SK-N-SH treated with all-trans-retinoic acid at 6 μM for 48 hours (cell line): ENCODE results near the gene IL36RN.

ENCODE experiments used
- ARNTL ChIP-seq: fragments of 450-650 bp; formaldehyde crosslinking; IDR thresholded peaks from 2 replicates; pipeline ENCODE4 v1.5.0; 2020; ENCODE audit warnings: low read depth, mild to moderate bottlenecking, moderate library complexity, borderline replicate concordance
- BACH2 ChIP-seq: fragments of 250-450 bp; sonication (Bioruptor Pico); IDR thresholded peaks from 2 replicates; pipeline ENCODE4 v1.9.0; 2021; ENCODE audit warnings: mild to moderate bottlenecking, borderline replicate concordance
- CSDC2 ChIP-seq: fragments of 250-450 bp; sonication (Bioruptor Pico); IDR thresholded peaks from 2 replicates; pipeline ENCODE4 v1.5.0; 2020; ENCODE audit warnings: mild to moderate bottlenecking, moderate library complexity
- PPARA ChIP-seq: fragments of 250-450 bp; sonication (Bioruptor Pico); IDR thresholded peaks from 2 replicates; pipeline ENCODE4 v1.5.0; 2020; ENCODE audit warnings: mild to moderate bottlenecking, borderline replicate concordance
- RARB ChIP-seq: fragments of 250-450 bp; sonication (Bioruptor Pico); IDR thresholded peaks from 2 replicates; pipeline ENCODE4 v1.8.0; 2021; ENCODE audit warnings: mild to moderate bottlenecking, moderate library complexity
- TCF4 ChIP-seq: fragments of 250-450 bp; sonication (Bioruptor Pico); IDR thresholded peaks from 2 replicates; pipeline ENCODE4 v1.8.0; 2021; ENCODE audit warnings: mild to moderate bottlenecking, moderate library complexity, borderline replicate concordance
- ZC3H10 ChIP-seq: fragments of 250-450 bp; sonication (Bioruptor Pico); IDR thresholded peaks from 2 replicates; pipeline ENCODE4 v1.5.1; 2021; ENCODE audit warnings: mild to moderate bottlenecking, moderate library complexity
- ZFP30 ChIP-seq: fragments of 450-650 bp; formaldehyde crosslinking; IDR thresholded peaks from 2 replicates; pipeline ENCODE4 v1.5.0; 2022; ENCODE audit warnings: mild to moderate bottlenecking, moderate library complexity
- ZNF8 ChIP-seq: fragments of 450-650 bp; formaldehyde crosslinking; IDR thresholded peaks from 2 replicates; pipeline ENCODE4 v1.5.0; 2020; ENCODE audit warnings: mild to moderate bottlenecking, moderate library complexity
- TF ChIP-seq, protein P1 (sequence below): fragments of 250-450 bp; sonication (Bioruptor Pico); IDR thresholded peaks from 2 replicates; pipeline ENCODE4 v1.5.1; 2020; ENCODE audit warnings: low read depth, mild to moderate bottlenecking, moderate library complexity
- TF ChIP-seq, protein P2 (sequence below): fragments of 250-450 bp; sonication (Bioruptor Pico); IDR thresholded peaks from 2 replicates; pipeline ENCODE4 v1.8.0; 2020; ENCODE audit warnings: mild to moderate bottlenecking, moderate library complexity, borderline replicate concordance
- TF ChIP-seq, protein P3 (sequence below): fragments of 250-450 bp; sonication (Bioruptor Pico); IDR thresholded peaks from 2 replicates; pipeline ENCODE4 v1.8.0; 2021; ENCODE audit warnings: low read depth, mild to moderate bottlenecking, moderate library complexity, borderline replicate concordance

DNA sequence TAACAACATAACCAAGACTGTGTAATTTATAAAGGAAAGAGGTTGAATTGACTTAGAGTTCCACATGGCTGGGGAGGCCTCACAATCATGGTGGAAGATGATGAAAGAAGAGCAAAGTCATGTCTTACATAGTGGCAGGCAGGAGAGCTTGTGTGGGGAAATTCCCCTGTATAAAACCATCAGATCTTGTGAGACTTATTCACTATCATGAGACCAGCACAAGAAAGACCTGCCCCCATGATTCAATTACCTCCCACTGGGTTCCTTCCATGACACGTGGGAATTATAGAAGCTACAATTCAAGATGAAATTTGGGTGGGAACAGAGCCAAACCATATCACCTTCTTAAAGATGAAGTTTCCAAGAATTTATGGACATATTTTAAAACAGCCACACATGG, 2.5 kb upstream of the IL36RN start:
- TF ChIP-seq, protein P1, sequence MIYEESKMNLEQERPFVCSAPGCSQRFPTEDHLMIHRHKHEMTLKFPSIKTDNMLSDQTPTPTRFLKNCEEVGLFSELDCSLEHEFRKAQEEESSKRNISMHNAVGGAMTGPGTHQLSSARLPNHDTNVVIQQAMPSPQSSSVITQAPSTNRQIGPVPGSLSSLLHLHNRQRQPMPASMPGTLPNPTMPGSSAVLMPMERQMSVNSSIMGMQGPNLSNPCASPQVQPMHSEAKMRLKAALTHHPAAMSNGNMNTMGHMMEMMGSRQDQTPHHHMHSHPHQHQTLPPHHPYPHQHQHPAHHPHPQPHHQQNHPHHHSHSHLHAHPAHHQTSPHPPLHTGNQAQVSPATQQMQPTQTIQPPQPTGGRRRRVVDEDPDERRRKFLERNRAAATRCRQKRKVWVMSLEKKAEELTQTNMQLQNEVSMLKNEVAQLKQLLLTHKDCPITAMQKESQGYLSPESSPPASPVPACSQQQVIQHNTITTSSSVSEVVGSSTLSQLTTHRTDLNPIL = no peak
- no peak for TF ChIP-seq PPARA (CRISPR knock-in tag)
- TF ChIP-seq, protein P2, sequence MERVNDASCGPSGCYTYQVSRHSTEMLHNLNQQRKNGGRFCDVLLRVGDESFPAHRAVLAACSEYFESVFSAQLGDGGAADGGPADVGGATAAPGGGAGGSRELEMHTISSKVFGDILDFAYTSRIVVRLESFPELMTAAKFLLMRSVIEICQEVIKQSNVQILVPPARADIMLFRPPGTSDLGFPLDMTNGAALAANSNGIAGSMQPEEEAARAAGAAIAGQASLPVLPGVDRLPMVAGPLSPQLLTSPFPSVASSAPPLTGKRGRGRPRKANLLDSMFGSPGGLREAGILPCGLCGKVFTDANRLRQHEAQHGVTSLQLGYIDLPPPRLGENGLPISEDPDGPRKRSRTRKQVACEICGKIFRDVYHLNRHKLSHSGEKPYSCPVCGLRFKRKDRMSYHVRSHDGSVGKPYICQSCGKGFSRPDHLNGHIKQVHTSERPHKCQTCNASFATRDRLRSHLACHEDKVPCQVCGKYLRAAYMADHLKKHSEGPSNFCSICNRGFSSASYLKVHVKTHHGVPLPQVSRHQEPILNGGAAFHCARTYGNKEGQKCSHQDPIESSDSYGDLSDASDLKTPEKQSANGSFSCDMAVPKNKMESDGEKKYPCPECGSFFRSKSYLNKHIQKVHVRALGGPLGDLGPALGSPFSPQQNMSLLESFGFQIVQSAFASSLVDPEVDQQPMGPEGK (CRISPR knock-in tag) = no peak
- no peak for TF ChIP-seq ZC3H10
- TF ChIP-seq, protein P3, sequence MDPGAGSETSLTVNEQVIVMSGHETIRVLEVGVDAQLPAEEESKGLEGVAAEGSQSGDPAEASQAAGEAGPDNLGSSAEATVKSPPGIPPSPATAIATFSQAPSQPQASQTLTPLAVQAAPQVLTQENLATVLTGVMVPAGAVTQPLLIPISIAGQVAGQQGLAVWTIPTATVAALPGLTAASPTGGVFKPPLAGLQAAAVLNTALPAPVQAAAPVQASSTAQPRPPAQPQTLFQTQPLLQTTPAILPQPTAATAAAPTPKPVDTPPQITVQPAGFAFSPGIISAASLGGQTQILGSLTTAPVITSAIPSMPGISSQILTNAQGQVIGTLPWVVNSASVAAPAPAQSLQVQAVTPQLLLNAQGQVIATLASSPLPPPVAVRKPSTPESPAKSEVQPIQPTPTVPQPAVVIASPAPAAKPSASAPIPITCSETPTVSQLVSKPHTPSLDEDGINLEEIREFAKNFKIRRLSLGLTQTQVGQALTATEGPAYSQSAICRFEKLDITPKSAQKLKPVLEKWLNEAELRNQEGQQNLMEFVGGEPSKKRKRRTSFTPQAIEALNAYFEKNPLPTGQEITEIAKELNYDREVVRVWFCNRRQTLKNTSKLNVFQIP (CRISPR knock-in tag) = no peak
- no peak for TF ChIP-seq ZFP30 (CRISPR knock-in tag)
- no peak for TF ChIP-seq ARNTL (CRISPR knock-in tag)
- TF ChIP-seq TCF4 (CRISPR knock-in tag) = no peak
- TF ChIP-seq BACH2 = no peak
- no peak for TF ChIP-seq ZNF8 (CRISPR knock-in tag)
- TF ChIP-seq CSDC2 (CRISPR knock-in tag) = no peak
- no peak for TF ChIP-seq RARB
